Measurements from ENCODE around the gene GRAMD4.

GRAMD4 gene

DNA sequence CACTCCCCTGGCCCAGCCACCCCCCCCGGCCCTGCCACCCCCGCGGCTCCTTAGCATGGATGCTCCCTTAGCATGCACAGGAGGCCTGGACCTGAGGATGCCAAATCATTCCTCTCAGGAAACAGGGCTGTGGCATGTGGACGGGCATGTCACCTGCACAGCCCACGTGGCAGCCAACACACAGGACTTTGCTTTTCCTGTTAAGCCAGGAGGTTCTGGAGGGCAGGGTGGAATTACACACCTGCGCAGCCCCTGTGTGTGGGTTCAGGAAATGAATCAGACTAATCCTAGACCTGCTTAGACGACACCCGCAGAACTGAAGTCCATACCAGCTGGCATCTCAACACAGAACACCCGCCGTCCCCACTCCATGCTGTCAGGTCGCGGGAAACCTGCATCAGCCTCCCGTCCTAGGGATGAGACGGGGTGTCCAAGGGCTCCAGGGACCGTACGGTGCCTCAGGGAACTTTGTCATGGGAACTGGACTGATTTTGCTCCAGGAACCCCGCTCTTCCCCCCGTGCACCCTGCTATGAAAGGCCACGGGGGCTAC is 107.7 kb downstream of the GRAMD4 start:
- DNase-seq: no peak

DNA sequence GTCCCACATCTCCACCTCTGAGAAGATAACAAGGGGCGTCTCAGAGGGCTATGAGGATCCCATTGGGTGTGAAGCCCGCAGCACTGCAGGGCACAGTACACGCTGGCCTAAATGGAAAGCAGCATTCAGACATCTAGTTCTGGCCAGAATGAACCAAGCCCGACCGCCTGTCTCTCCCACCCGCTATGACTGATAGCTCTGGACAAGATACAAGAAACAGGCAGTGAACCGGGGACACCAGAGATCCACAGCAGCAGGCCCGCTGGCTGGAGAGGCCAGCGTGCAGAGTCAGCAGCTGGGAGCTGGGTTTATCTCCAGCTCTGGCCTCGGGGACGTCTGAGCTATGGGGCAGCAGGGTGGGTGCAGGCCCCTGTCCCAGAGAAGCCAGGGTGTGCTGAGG is 108.3 kb downstream of the GRAMD4 start:
- DNase-seq: no peak

Measured in central memory CD4-positive, alpha-beta T cell (primary cell).